Astrocyte (in vitro differentiated cells and primary cell): Measurements from ENCODE around the gene MTRR.

Source experiments
- CTCF ChIP-seq: IDR thresholded peaks from 2 replicates; pipeline ENCODE4 v1.5.1; 2011; ENCODE audit warnings: low read depth, mild to moderate bottlenecking, inconsistent platforms, low read length, moderate library complexity; ENCODE audit not compliant: insufficient read depth
- EZH2 ChIP-seq: IDR thresholded peaks from 2 replicates; pipeline ENCODE4 v1.6.1; 2012; ENCODE audit warnings: mild to moderate bottlenecking, low read length, inconsistent platforms; ENCODE audit not compliant: insufficient read depth

- TF ChIP-seq CTCF (no peak), EZH2 (no peak)
Measured at GRCh38 chr5:7881091-7881490, 12.1 kb downstream of the MTRR start.
